ENCODE measurements around the gene SLC27A4. TPM values are rescaled to one million over a fixed set of nuclear protein-coding genes. Genes with fewer than 3 reads are reported as not detected.

Gene SLC27A4
- total RNA-seq, 1 donor from 2014 or later = 27.2 TPM

- DNase-seq (ENCODE audit: low read depth, low spot score) = no peak
These were observed 50.7 kb downstream of the SLC27A4 start for GRCh38 chr9:128390813-128391711.

GRCh38 chr9:128391956-128392301 lies 51.6 kb downstream of the SLC27A4 start:
- no peak for DNase-seq (ENCODE audit: low read depth, low spot score)

- no peak for DNase-seq (ENCODE audit: low read depth, low spot score)
These were observed 52.2 kb downstream of the SLC27A4 start for GRCh38 chr9:128392302-128393144.

- no peak for DNase-seq (ENCODE audit: low read depth, low spot score)
These were observed 52.9 kb downstream of the SLC27A4 start for GRCh38 chr9:128393145-128393775.

GRCh38 chr9:128393970-128394369 lies 53.6 kb downstream of the SLC27A4 start:
- DNase-seq (ENCODE audit: low read depth, low spot score) = no peak

GRCh38 chr9:128394379-128395168 lies 54.2 kb downstream of the SLC27A4 start:
- no peak for DNase-seq (ENCODE audit: low read depth, low spot score)

- DNase-seq (ENCODE audit: low read depth, low spot score) = no peak
These were observed 56.8 kb downstream of the SLC27A4 start for GRCh38 chr9:128396970-128397613.

- no peak for DNase-seq (ENCODE audit: low read depth, low spot score)
These were observed 57.5 kb downstream of the SLC27A4 start for GRCh38 chr9:128397831-128398230.

- DNase-seq (ENCODE audit: low read depth, low spot score) = no peak
These were observed 59.5 kb downstream of the SLC27A4 start for GRCh38 chr9:128399861-128400260.

GRCh38 chr9:128404560-128404959 lies 64.2 kb downstream of the SLC27A4 start:
- DNase-seq (ENCODE audit: low read depth, low spot score) = no peak

- DNase-seq (ENCODE audit: low read depth, low spot score) = no peak
These were observed 64.9 kb downstream of the SLC27A4 start for GRCh38 chr9:128405077-128405779.

GRCh38 chr9:128405780-128406171 lies 65.4 kb downstream of the SLC27A4 start:
- no peak for DNase-seq (ENCODE audit: low read depth, low spot score)

GRCh38 chr9:128406848-128407391 lies 66.6 kb downstream of the SLC27A4 start:
- no peak for DNase-seq (ENCODE audit: low read depth, low spot score)

GRCh38 chr9:128408963-128409431 lies 68.7 kb downstream of the SLC27A4 start:
- DNase-seq (ENCODE audit: low read depth, low spot score) = no peak

GRCh38 chr9:128409450-128409849 lies 69.1 kb downstream of the SLC27A4 start:
- no peak for DNase-seq (ENCODE audit: low read depth, low spot score)

GRCh38 chr9:128409978-128410377 lies 69.7 kb downstream of the SLC27A4 start:
- DNase-seq (ENCODE audit: low read depth, low spot score) = no peak

All from pulmonary artery endothelial cell (primary cell).